OCI-LY7 (cell line): Measurements from ENCODE around the gene TRIO. TPM values are rescaled to one million over a fixed set of nuclear protein-coding genes. Genes with fewer than 3 reads are reported as not detected.
A peak's percentile ranks its signal among the peaks of the same experiment; 100 is the strongest.

Experiments
- BruUV-seq: library from RNA; stranded (reverse); fragments of 400-500 nt; replicated peaks from 2 replicates; lab custom pipeline; 2021; lab: Mats Ljungman, UMichigan
- CTCF ChIA-PET: fragments of 300-600 bp; sonication (Branson Sonifier 250); formaldehyde crosslinking; loops from one replicate; lab custom pipeline; 2022; ENCODE audit warnings: antibody characterized with exemption; ENCODE audit not compliant: unreplicated experiment; lab: Charles Lee
- POLR2A ChIA-PET: fragments of 300-600 bp; sonication (Branson Sonifier 250); formaldehyde crosslinking; loops from one replicate; lab custom pipeline; 2022; ENCODE audit warnings: antibody characterized with exemption; lab: Charles Lee
- DNase-seq: peaks from one replicate; pipeline ENCODE4 v3.0.0-alpha.2; 2015; ENCODE audit warnings: low spot score
- H2AFZ ChIP-seq: fragments of 200-600 bp; sonication (generic), shearing (Covaris generic); 2 replicates; pipeline ENCODE4 v1.6.1; 2014; ENCODE audit warnings: mild to moderate bottlenecking, antibody characterized with exemption, low read length, moderate library complexity
- H3K27ac ChIP-seq: fragments of 200-600 bp; sonication (generic); 2 replicates; pipeline ENCODE4 v1.5.1; 2014; ENCODE audit warnings: mixed run types, low read depth, mild to moderate bottlenecking, moderate library complexity, low read length, inconsistent platforms; ENCODE audit not compliant: poor library complexity, severe bottlenecking
- H3K36me3 ChIP-seq: fragments of 200-600 bp; sonication (generic); 2 replicates; pipeline ENCODE4 v1.6.1; 2014; ENCODE audit warnings: mild to moderate bottlenecking, antibody characterized with exemption, low read length, moderate library complexity, mixed read lengths; ENCODE audit not compliant: insufficient read depth
- H3K4me1 ChIP-seq: fragments of 200-600 bp; sonication (generic); 2 replicates; pipeline ENCODE4 v1.5.1; 2014; ENCODE audit warnings: mild to moderate bottlenecking, low read length; ENCODE audit not compliant: insufficient read depth, poor library complexity, severe bottlenecking
- H3K4me2 ChIP-seq: fragments of 200-600 bp; sonication (generic); 2 replicates; pipeline ENCODE4 v1.6.1; 2014; ENCODE audit warnings: mild to moderate bottlenecking, low read length
- H3K4me3 ChIP-seq: fragments of 200-600 bp; sonication (generic); 2 replicates; pipeline ENCODE4 v1.5.1; 2014; ENCODE audit warnings: mild to moderate bottlenecking, low read depth, low read length; ENCODE audit not compliant: poor library complexity, severe bottlenecking
- H3K79me2 ChIP-seq: fragments of 200-600 bp; sonication (generic); 2 replicates; pipeline ENCODE4 v1.6.1; 2016; ENCODE audit warnings: low read depth, mild to moderate bottlenecking, low read length, moderate library complexity, mixed read lengths; ENCODE audit not compliant: insufficient read depth
- H3K9me2 ChIP-seq: fragments of 200-600 bp; sonication (generic); 2 replicates; pipeline ENCODE4 v1.6.1; 2016; ENCODE audit warnings: mild to moderate bottlenecking, low read length, mixed read lengths; ENCODE audit not compliant: insufficient read depth
- H3K9me3 ChIP-seq: fragments of 200-600 bp; sonication (generic); 2 replicates; pipeline ENCODE4 v1.6.1; 2014; ENCODE audit warnings: mild to moderate bottlenecking, mixed run types, low read length, mixed read lengths
- H4K20me1 ChIP-seq: fragments of 200-600 bp; sonication (generic); 2 replicates; pipeline ENCODE4 v1.6.1; 2014; ENCODE audit warnings: mild to moderate bottlenecking, antibody characterized with exemption, low read length, moderate library complexity, mixed read lengths; ENCODE audit not compliant: insufficient read depth
- EZH2phosphoT487 ChIP-seq: fragments of 200-600 bp; sonication (generic); IDR thresholded peaks from 2 replicates; pipeline ENCODE4 v1.6.1; 2018; ENCODE audit warnings: low read depth, borderline replicate concordance, mild to moderate bottlenecking, mixed run types, antibody characterized with exemption, low read length, moderate library complexity, mixed read lengths
- intact Hi-C: fragments of 100-400 bp; cut with micrococcal nuclease; formaldehyde crosslinking; loops from one replicate; pipeline ENCODE4 v1.10.0; 2022; ENCODE audit not compliant: unreplicated experiment
- total RNA-seq, 2 experiments: library from RNA; depleted of rRNA in 1 of 2; stranded (reverse); fragments of >200 nt in 1 of 2; shearing (Covaris generic) in 1 of 2; gene quantifications; 2 replicates each; pipeline ENCODE4 v1.2.3, GENCODE V29; 2014 to 2022
- TF ChIP-seq, protein P1 (sequence below): fragments of 200-600 bp; sonication (generic); conservative IDR thresholded peaks from 2 replicates; pipeline ENCODE4 v1.5.1; 2014; ENCODE audit warnings: mild to moderate bottlenecking, antibody characterized with exemption, low read length, moderate library complexity, mixed read lengths

The TRIO gene
- total RNA-seq, 2 experiments from 2014 or later: 35.8 to 55.1 TPM

- H3K9me2 ChIP-seq: no peaks in the 10 kb centered on the region
- peak overlapping the region; percentile 63 for H3K4me2 ChIP-seq
- peaks cover 51% of the 10 kb centered on the region for H3K4me1 ChIP-seq
- peaks cover 18% of the 10 kb centered on the region; the same call in 1 of the 2 replicates for H3K79me2 ChIP-seq
- ChIA-PET CTCF (no interaction called here), POLR2A (interaction anchor here (0.9 to 1.1 kb wide), 2 partner anchors 41 to 245 kb away, joined by 3 to 4 read pairs; no protein-coding TSS in a partner anchor)
- no peak overlapping the region for H2AFZ ChIP-seq
- H3K36me3 ChIP-seq: no peaks in the 10 kb centered on the region
- H3K4me3 ChIP-seq: peak overlapping the region; percentile 19
- no TSS peak for BruUV-seq
- intact Hi-C loops: loop anchor here (2.0 kb wide), 1 partner anchor 121 kb away; the partner anchor contains the start of gene TRIO
- H4K20me1 ChIP-seq: no peaks in the 10 kb centered on the region
- TF ChIP-seq EZH2phosphoT487: no peak
- TF ChIP-seq, protein P1, sequence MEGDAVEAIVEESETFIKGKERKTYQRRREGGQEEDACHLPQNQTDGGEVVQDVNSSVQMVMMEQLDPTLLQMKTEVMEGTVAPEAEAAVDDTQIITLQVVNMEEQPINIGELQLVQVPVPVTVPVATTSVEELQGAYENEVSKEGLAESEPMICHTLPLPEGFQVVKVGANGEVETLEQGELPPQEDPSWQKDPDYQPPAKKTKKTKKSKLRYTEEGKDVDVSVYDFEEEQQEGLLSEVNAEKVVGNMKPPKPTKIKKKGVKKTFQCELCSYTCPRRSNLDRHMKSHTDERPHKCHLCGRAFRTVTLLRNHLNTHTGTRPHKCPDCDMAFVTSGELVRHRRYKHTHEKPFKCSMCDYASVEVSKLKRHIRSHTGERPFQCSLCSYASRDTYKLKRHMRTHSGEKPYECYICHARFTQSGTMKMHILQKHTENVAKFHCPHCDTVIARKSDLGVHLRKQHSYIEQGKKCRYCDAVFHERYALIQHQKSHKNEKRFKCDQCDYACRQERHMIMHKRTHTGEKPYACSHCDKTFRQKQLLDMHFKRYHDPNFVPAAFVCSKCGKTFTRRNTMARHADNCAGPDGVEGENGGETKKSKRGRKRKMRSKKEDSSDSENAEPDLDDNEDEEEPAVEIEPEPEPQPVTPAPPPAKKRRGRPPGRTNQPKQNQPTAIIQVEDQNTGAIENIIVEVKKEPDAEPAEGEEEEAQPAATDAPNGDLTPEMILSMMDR: no peak
- no peaks in the 10 kb centered on the region for H3K9me3 ChIP-seq
- DNase-seq: peak; percentile 63
- H3K27ac ChIP-seq: peak overlapping the region; percentile 14
These were observed 120.6 kb downstream of the TRIO start for GRCh38 chr5:14263699-14264098.

GRCh38 chr5:14264605-14265316 lies 121.6 kb downstream of the TRIO start:
- DNase-seq: peak; percentile 80
- intact Hi-C loops: loop anchor here (2.0 kb wide), 1 partner anchor 122 kb away; the partner anchor contains the start of gene TRIO
- Histone ChIP-seq H3K9me2 (no peaks in the 10 kb centered on the region), H3K4me3 (peak overlapping the region; percentile 45), H3K36me3 (no peaks in the 10 kb centered on the region), H3K27ac (peak overlapping the region; percentile 15), H3K4me2 (peak overlapping the region; percentile 71), H3K4me1 (peaks cover 49% of the 10 kb centered on the region), H2AFZ (peak overlapping the region; percentile 59; the same call in 1 of the 2 replicates), H3K79me2 (peaks cover 18% of the 10 kb centered on the region; the same call in 1 of the 2 replicates), H4K20me1 (no peaks in the 10 kb centered on the region), H3K9me3 (no peaks in the 10 kb centered on the region)
- ChIA-PET CTCF (no interaction called here), POLR2A (interaction anchor here (0.6 to 0.9 kb wide), 6 partner anchors 39 to 301 kb away, joined by 3 to 5 read pairs (median 4); no protein-coding TSS in a partner anchor)
- TF ChIP-seq EZH2phosphoT487: no peak
- TF ChIP-seq, protein P1: no peak
- no TSS peak for BruUV-seq
